DND-41 (cell line): ENCODE results near the gene BRD9.

ENCODE experiments used
- CTCF ChIP-seq: IDR thresholded peaks from 2 replicates; pipeline ENCODE4 v1.5.1; 2012; ENCODE audit warnings: borderline replicate concordance, low read length, moderate library complexity, mild to moderate bottlenecking; ENCODE audit not compliant: poor library complexity, severe bottlenecking; ENCODE audit errors: extremely low read depth
- EZH2 ChIP-seq: IDR thresholded peaks from 3 replicates; pipeline ENCODE4 v1.6.1; 2012; ENCODE audit warnings: borderline replicate concordance, low read depth, mild to moderate bottlenecking, moderate library complexity, low read length, inconsistent platforms; ENCODE audit not compliant: severe bottlenecking

- TF ChIP-seq EZH2 (no peak), CTCF (no peak)
Measured at GRCh38 chr5:872301-872700, 20.3 kb downstream of the BRD9 start.
